ENCODE measurements around the gene INHBA.

Gene INHBA

GRCh38 chr7:41702635-41703371 lies at the start of gene INHBA:
TSS of gene INHBA (minus strand) at chr7:41703090. CDS start at chr7:41700374, 2,716 bp downstream.
- peaks cover 17% of the 10 kb centered on the region for H3K4me1 ChIP-seq
- in situ Hi-C loops (cut with MboI; ENCODE audit: low sequenced_read_pairs) = loop anchor here (25.0 kb wide), 1 partner anchor 1466 kb away; no protein-coding TSS in a partner anchor
- no peaks in the 10 kb centered on the region for H3K36me3 ChIP-seq (replicated peaks)
- no peak for DNase-seq (ENCODE audit: low spot score in 2 of 2)
- no peak within 1 kb of the TSS for H3K4me3 ChIP-seq
- H3K27me3 ChIP-seq (ENCODE audit: low read depth) = peaks cover 13% of the 10 kb centered on the region
- H3K9me3 ChIP-seq = no peaks in the 10 kb centered on the region

GRCh38 chr7:41752615-41753014 lies 49.7 kb upstream of the INHBA start:
- in situ Hi-C loops (cut with MboI; ENCODE audit: low sequenced_read_pairs) = no loop called here
- Histone ChIP-seq H3K4me1 (no peaks in the 10 kb centered on the region), H3K4me3 (no peak overlapping the region), H3K27me3 (ENCODE audit: low read depth) (no peaks in the 10 kb centered on the region), H3K36me3 (replicated peaks) (no peaks in the 10 kb centered on the region), H3K9me3 (0 out of 2 replicates have a peak, but pooled peaks cover 2% of the 10 kb centered on the region)
- DNase-seq (ENCODE audit: low spot score in 2 of 2) = no peak

GRCh38 chr7:41750661-41751540 lies 48.0 kb upstream of the INHBA start:
- Histone ChIP-seq H3K4me3 (no peak overlapping the region), H3K9me3 (no peaks in the 10 kb centered on the region), H3K4me1 (no peaks in the 10 kb centered on the region), H3K27me3 (ENCODE audit: low read depth) (no peaks in the 10 kb centered on the region), H3K36me3 (replicated peaks) (no peaks in the 10 kb centered on the region)
- in situ Hi-C loops (cut with MboI; ENCODE audit: low sequenced_read_pairs) = no loop called here
- DNase-seq (ENCODE audit: low spot score in 2 of 2) = no peak

GRCh38 chr7:41747961-41748360 lies 45.1 kb upstream of the INHBA start:
- no peak overlapping the region for H3K4me3 ChIP-seq
- no peaks in the 10 kb centered on the region for H3K4me1 ChIP-seq
- no peak for DNase-seq (ENCODE audit: low spot score in 2 of 2)
- H3K36me3 ChIP-seq (replicated peaks) = no peaks in the 10 kb centered on the region
- in situ Hi-C loops (cut with MboI; ENCODE audit: low sequenced_read_pairs) = no loop called here
- no peaks in the 10 kb centered on the region for H3K27me3 ChIP-seq (ENCODE audit: low read depth)
- H3K9me3 ChIP-seq = no peaks in the 10 kb centered on the region

GRCh38 chr7:41745451-41745850 lies 42.6 kb upstream of the INHBA start:
- no peaks in the 10 kb centered on the region for H3K36me3 ChIP-seq (replicated peaks)
- H3K4me3 ChIP-seq = no peak overlapping the region
- DNase-seq (ENCODE audit: low spot score in 2 of 2) = no peak
- in situ Hi-C loops (cut with MboI; ENCODE audit: low sequenced_read_pairs) = no loop called here
- H3K27me3 ChIP-seq (ENCODE audit: low read depth) = no peaks in the 10 kb centered on the region
- H3K4me1 ChIP-seq = no peaks in the 10 kb centered on the region
- H3K9me3 ChIP-seq = no peaks in the 10 kb centered on the region; the same call in 1 of the 2 replicates

- H3K4me3 ChIP-seq = no peak overlapping the region
- DNase-seq (ENCODE audit: low spot score in 2 of 2) = no peak
- H3K27me3 ChIP-seq (ENCODE audit: low read depth) = no peaks in the 10 kb centered on the region
- H3K9me3 ChIP-seq = no peaks in the 10 kb centered on the region; the same call in 1 of the 2 replicates
- H3K36me3 ChIP-seq (replicated peaks) = no peaks in the 10 kb centered on the region
- in situ Hi-C loops (cut with MboI; ENCODE audit: low sequenced_read_pairs) = no loop called here
- no peaks in the 10 kb centered on the region for H3K4me1 ChIP-seq
Observed at GRCh38 chr7:41744161-41744560, 41.3 kb upstream of the INHBA start.

- H3K27me3 ChIP-seq (ENCODE audit: low read depth) = no peaks in the 10 kb centered on the region
- H3K4me1 ChIP-seq = no peaks in the 10 kb centered on the region
- no peaks in the 10 kb centered on the region for H3K36me3 ChIP-seq (replicated peaks)
- H3K9me3 ChIP-seq = no peaks in the 10 kb centered on the region; the same call in 1 of the 2 replicates
- H3K4me3 ChIP-seq = no peak overlapping the region
- in situ Hi-C loops (cut with MboI; ENCODE audit: low sequenced_read_pairs) = no loop called here
- no peak for DNase-seq (ENCODE audit: low spot score in 2 of 2)
Observed at GRCh38 chr7:41742401-41743020, 39.6 kb upstream of the INHBA start.

- H3K9me3 ChIP-seq = no peaks in the 10 kb centered on the region; the same call in 1 of the 2 replicates
- in situ Hi-C loops (cut with MboI; ENCODE audit: low sequenced_read_pairs) = no loop called here
- H3K4me3 ChIP-seq = no peak overlapping the region
- DNase-seq (ENCODE audit: low spot score in 2 of 2) = no peak
- no peaks in the 10 kb centered on the region for H3K36me3 ChIP-seq (replicated peaks)
- no peaks in the 10 kb centered on the region for H3K4me1 ChIP-seq
- H3K27me3 ChIP-seq (ENCODE audit: low read depth) = no peaks in the 10 kb centered on the region
Observed at GRCh38 chr7:41738806-41739205, 35.9 kb upstream of the INHBA start.

GRCh38 chr7:41738336-41738735 lies 35.4 kb upstream of the INHBA start:
- H3K4me1 ChIP-seq = no peaks in the 10 kb centered on the region
- peaks cover 3% of the 10 kb centered on the region; the same call in 1 of the 2 replicates for H3K27me3 ChIP-seq (ENCODE audit: low read depth)
- H3K36me3 ChIP-seq (replicated peaks) = no peaks in the 10 kb centered on the region
- DNase-seq (ENCODE audit: low spot score in 2 of 2) = peak; percentile 22 to 58
- in situ Hi-C loops (cut with MboI; ENCODE audit: low sequenced_read_pairs) = no loop called here
- H3K9me3 ChIP-seq = no peaks in the 10 kb centered on the region; the same call in 1 of the 2 replicates
- no peak overlapping the region for H3K4me3 ChIP-seq

GRCh38 chr7:41735206-41735605 lies 32.3 kb upstream of the INHBA start:
- in situ Hi-C loops (cut with MboI; ENCODE audit: low sequenced_read_pairs) = no loop called here
- H3K36me3 ChIP-seq (replicated peaks) = no peaks in the 10 kb centered on the region
- H3K27me3 ChIP-seq (ENCODE audit: low read depth) = peaks cover 3% of the 10 kb centered on the region; the same call in 1 of the 2 replicates
- no peak overlapping the region for H3K4me3 ChIP-seq
- DNase-seq (ENCODE audit: low spot score in 2 of 2) = no peak
- no peaks in the 10 kb centered on the region for H3K4me1 ChIP-seq
- H3K9me3 ChIP-seq = no peaks in the 10 kb centered on the region

GRCh38 chr7:41732843-41733306 lies 30.0 kb upstream of the INHBA start:
- DNase-seq (ENCODE audit: low spot score in 2 of 2) = no peak
- H3K9me3 ChIP-seq = no peaks in the 10 kb centered on the region
- in situ Hi-C loops (cut with MboI; ENCODE audit: low sequenced_read_pairs) = no loop called here
- H3K4me1 ChIP-seq = no peaks in the 10 kb centered on the region
- no peak overlapping the region for H3K4me3 ChIP-seq
- peaks cover 3% of the 10 kb centered on the region; the same call in 1 of the 2 replicates for H3K27me3 ChIP-seq (ENCODE audit: low read depth)
- no peaks in the 10 kb centered on the region for H3K36me3 ChIP-seq (replicated peaks)

GRCh38 chr7:41732436-41732785 lies 29.5 kb upstream of the INHBA start:
- Histone ChIP-seq H3K9me3 (no peaks in the 10 kb centered on the region), H3K4me1 (no peaks in the 10 kb centered on the region), H3K27me3 (ENCODE audit: low read depth) (peaks cover 3% of the 10 kb centered on the region; the same call in 1 of the 2 replicates), H3K36me3 (replicated peaks) (no peaks in the 10 kb centered on the region), H3K4me3 (no peak overlapping the region)
- DNase-seq (ENCODE audit: low spot score in 2 of 2) = no peak
- in situ Hi-C loops (cut with MboI; ENCODE audit: low sequenced_read_pairs) = no loop called here

- Histone ChIP-seq H3K9me3 (no peaks in the 10 kb centered on the region), H3K4me1 (no peaks in the 10 kb centered on the region), H3K27me3 (ENCODE audit: low read depth) (peaks cover 3% of the 10 kb centered on the region; the same call in 1 of the 2 replicates), H3K4me3 (no peak overlapping the region), H3K36me3 (replicated peaks) (no peaks in the 10 kb centered on the region)
- in situ Hi-C loops (cut with MboI; ENCODE audit: low sequenced_read_pairs) = no loop called here
- peak in 1 of 2 experiments; percentile 19 for DNase-seq (ENCODE audit: low spot score in 2 of 2)
Observed at GRCh38 chr7:41731493-41732435, 28.9 kb upstream of the INHBA start.
